CD4-positive, alpha-beta T cell (primary cell): ENCODE results near the gene PPM1G. TPM values are rescaled to one million over a fixed set of nuclear protein-coding genes. Genes with fewer than 3 reads are reported as not detected.

ENCODE experiments used
- ATAC-seq: fragments of 200-7000 bp; cut with Tn5 transposase; one replicate; pipeline ENCODE4 v1.10.0; 2022; ENCODE audit warnings: mild to moderate bottlenecking; ENCODE audit not compliant: poor library complexity
- CTCF ChIA-PET: fragments of 350-600 bp; sonication (Branson Sonifier 250); formaldehyde crosslinking; loops from one replicate; lab custom pipeline; 2021; ENCODE audit warnings: antibody characterized with exemption, inconsistent platforms; lab: Charles Lee
- POLR2A ChIA-PET: fragments of 350-600 bp; sonication (Branson Sonifier 250); formaldehyde crosslinking; loops from one replicate; lab custom pipeline; 2021; ENCODE audit warnings: antibody characterized with exemption, inconsistent platforms; lab: Charles Lee
- DNase-seq, 14 experiments: peaks; one replicate each; pipeline ENCODE4 v3.0.0-alpha.2; 2013 to 2020; ENCODE audit warnings: mixed read lengths in 2 of 14
- H3K27ac ChIP-seq, 2 donors: one replicate each; pipeline versions ENCODE4 v1.5.1 to v1.7.0; 2013; ENCODE audit warnings: low read length in 2 of 2, low read depth in 1 of 2, mild to moderate bottlenecking in 1 of 2
- H3K27me3 ChIP-seq, 2 experiments: 1 replicate in 1 of 2; 2 replicates in 1 of 2; pipeline versions ENCODE4 v1.6.1 to v1.7.0; 2013; ENCODE audit warnings: low read length in 2 of 2, control low read depth in 1 of 2, mild to moderate bottlenecking in 1 of 2, moderate library complexity in 1 of 2; ENCODE audit not compliant: insufficient read depth in 2 of 2, control insufficient read depth in 1 of 2
- H3K36me3 ChIP-seq: one replicate; pipeline ENCODE4 v1.6.1; 2013; ENCODE audit warnings: low read length, control low read depth; ENCODE audit not compliant: insufficient read depth
- H3K4me1 ChIP-seq: one replicate; pipeline ENCODE4 v1.6.1; 2013; ENCODE audit warnings: low read length, control low read depth; ENCODE audit not compliant: insufficient read depth
- H3K4me3 ChIP-seq: one replicate; pipeline ENCODE4 v1.5.1; 2013; ENCODE audit warnings: mild to moderate bottlenecking, low read length, moderate library complexity
- H3K9me3 ChIP-seq, 2 experiments: 1 replicate in 1 of 2; 2 replicates in 1 of 2; pipeline versions ENCODE4 v1.6.1 to v1.7.0; 2013; ENCODE audit warnings: low read length in 2 of 2, mild to moderate bottlenecking in 2 of 2, control low read depth in 1 of 2, moderate library complexity in 1 of 2; ENCODE audit not compliant: control insufficient read depth in 1 of 2, insufficient read depth in 1 of 2
- H3K27ac Mint-ChIP-seq: one replicate; pipeline ENCODE4 v1.8.0; 2020; ENCODE audit warnings: mixed read lengths
- H3K27me3 Mint-ChIP-seq: one replicate; pipeline ENCODE4 v1.8.0; 2021; ENCODE audit warnings: mixed read lengths
- H3K36me3 Mint-ChIP-seq: one replicate; pipeline ENCODE4 v1.8.0; 2021; ENCODE audit warnings: low read depth, mixed read lengths
- H3K4me1 Mint-ChIP-seq: one replicate; pipeline ENCODE4 v1.8.0; 2021; ENCODE audit warnings: low read depth, mixed read lengths
- H3K4me3 Mint-ChIP-seq: one replicate; pipeline ENCODE4 v1.8.0; 2020; ENCODE audit warnings: mild to moderate bottlenecking, mixed read lengths
- H3K9me3 Mint-ChIP-seq: one replicate; pipeline ENCODE4 v1.8.0; 2020; ENCODE audit warnings: mixed read lengths
- intact Hi-C, 2 experiments: fragments of 100-400 bp; cut with DNase I in 1 of 2; cut with micrococcal nuclease in 1 of 2; formaldehyde crosslinking; loops; one replicate each; pipeline versions ENCODE4 v1.15.1 to v1.9.0; 2023 to 2025; cut with DNase I, micrococcal nuclease
- total RNA-seq, 174 experiments: library from RNA in 2 of 174; stranded (reverse) in 2 of 174; gene quantifications; one replicate each; pipeline ENCODE4 v1.2.3 and lab custom pipeline; 2021 to 2026
- TF ChIP-seq, protein P1 (sequence below): fragments of 200-600 bp; IDR thresholded peaks from one replicate; pipeline ENCODE4 v1.8.0; 2022; ENCODE audit warnings: antibody characterized with exemption, mild to moderate bottlenecking

PPM1G gene
- total RNA-seq, 2 experiments from 2014 or later = 30.4 to 31.2 TPM

GRCh38 chr2:27448381-27448780 is 39.0 kb upstream of the PPM1G start:
- H3K9me3 ChIP-seq = no peaks in the 10 kb centered on the region
- no peak for DNase-seq
- peaks cover 4% of the 10 kb centered on the region for H3K4me1 ChIP-seq
- Mint-ChIP-seq H3K36me3 (peaks cover 60% of the 10 kb centered on the region), H3K27ac (no peak overlapping the region), H3K4me3 (no peak overlapping the region), H3K4me1 (peaks cover 14% of the 10 kb centered on the region), H3K27me3 (no peaks in the 10 kb centered on the region), H3K9me3 (no peaks in the 10 kb centered on the region)
- no peak overlapping the region for H3K27ac ChIP-seq
- CTCF ChIA-PET = no interaction called here
- peaks cover 10% of the 10 kb centered on the region for H3K36me3 ChIP-seq
- no peak for ATAC-seq
- intact Hi-C loops = no loop called here
- H3K4me3 ChIP-seq = no peak overlapping the region
- POLR2A ChIA-PET = interaction anchor here (0.9 kb wide), 1 partner anchor 10 kb away, joined by 3 read pairs; no protein-coding TSS in a partner anchor
- H3K27me3 ChIP-seq = no peaks in the 10 kb centered on the region
- TF ChIP-seq, protein P1, sequence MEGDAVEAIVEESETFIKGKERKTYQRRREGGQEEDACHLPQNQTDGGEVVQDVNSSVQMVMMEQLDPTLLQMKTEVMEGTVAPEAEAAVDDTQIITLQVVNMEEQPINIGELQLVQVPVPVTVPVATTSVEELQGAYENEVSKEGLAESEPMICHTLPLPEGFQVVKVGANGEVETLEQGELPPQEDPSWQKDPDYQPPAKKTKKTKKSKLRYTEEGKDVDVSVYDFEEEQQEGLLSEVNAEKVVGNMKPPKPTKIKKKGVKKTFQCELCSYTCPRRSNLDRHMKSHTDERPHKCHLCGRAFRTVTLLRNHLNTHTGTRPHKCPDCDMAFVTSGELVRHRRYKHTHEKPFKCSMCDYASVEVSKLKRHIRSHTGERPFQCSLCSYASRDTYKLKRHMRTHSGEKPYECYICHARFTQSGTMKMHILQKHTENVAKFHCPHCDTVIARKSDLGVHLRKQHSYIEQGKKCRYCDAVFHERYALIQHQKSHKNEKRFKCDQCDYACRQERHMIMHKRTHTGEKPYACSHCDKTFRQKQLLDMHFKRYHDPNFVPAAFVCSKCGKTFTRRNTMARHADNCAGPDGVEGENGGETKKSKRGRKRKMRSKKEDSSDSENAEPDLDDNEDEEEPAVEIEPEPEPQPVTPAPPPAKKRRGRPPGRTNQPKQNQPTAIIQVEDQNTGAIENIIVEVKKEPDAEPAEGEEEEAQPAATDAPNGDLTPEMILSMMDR = no peak

DNA sequence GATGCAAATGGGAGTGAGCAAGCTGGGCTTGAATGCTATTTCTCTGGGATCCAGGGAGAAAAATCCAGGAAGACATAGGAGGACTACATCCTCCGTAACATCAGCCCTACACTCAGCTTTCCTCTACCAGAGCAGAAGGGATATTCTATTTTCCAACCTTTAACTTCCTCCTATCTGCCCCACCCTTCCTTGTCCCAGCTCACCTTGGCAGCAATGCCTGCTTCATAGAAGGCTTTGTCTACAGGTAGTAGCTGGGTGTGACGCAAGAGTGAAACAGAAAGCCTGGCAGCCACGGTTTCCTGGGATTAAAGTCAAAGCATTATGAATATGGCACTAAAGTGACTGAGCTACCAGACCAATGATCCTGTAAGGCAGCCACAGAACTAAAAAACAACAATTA is 36.7 kb upstream of the PPM1G start:
- DNase-seq (no peak), ATAC-seq (no peak)
- H3K4me3 ChIP-seq = no peak overlapping the region
- Mint-ChIP-seq H3K4me1 (peaks cover 20% of the 10 kb centered on the region), H3K36me3 (peaks cover 60% of the 10 kb centered on the region), H3K27ac (peak overlapping the region; percentile 39), H3K4me3 (no peak overlapping the region), H3K27me3 (no peaks in the 10 kb centered on the region), H3K9me3 (no peaks in the 10 kb centered on the region)
- H3K9me3 ChIP-seq = no peaks in the 10 kb centered on the region
- H3K4me1 ChIP-seq = peaks cover 8% of the 10 kb centered on the region
- H3K27ac ChIP-seq = no peak overlapping the region
- CTCF ChIA-PET = interaction anchor here (1.2 kb wide), 1 partner anchor 16 kb away, joined by 3 read pairs; no protein-coding TSS in a partner anchor
- TF ChIP-seq, protein P1 = no peak
- no peaks in the 10 kb centered on the region for H3K27me3 ChIP-seq
- intact Hi-C loops = no loop called here
- POLR2A ChIA-PET = interaction anchor here (0.8 to 2.7 kb wide), 2 partner anchors 17 to 36 kb away, joined by 4 to 11 read pairs; partner anchors contain the start of gene NRBP1
- H3K36me3 ChIP-seq = peaks cover 14% of the 10 kb centered on the region

DNA sequence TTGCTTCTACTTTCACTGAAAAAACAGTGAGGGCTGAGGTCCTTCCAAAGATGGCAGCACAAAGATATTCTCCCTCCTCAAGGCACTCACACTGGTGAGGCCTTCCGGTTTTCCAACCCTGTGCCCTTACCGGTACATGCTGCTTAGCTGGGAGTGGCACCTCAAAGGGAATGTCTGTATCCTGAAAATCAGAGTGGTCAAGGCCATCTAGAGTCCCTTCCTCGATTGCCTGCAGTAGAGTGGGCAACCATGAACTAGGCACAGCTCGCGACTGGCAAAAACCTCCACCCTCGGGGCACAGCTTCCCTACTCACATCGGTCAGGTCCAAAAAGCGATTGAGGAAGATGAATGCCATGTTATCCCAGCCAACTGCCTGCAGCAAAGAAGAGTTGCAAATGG is 36.2 kb upstream of the PPM1G start:
- Mint-ChIP-seq H3K9me3 (no peaks in the 10 kb centered on the region), H3K36me3 (peaks cover 63% of the 10 kb centered on the region), H3K27me3 (no peaks in the 10 kb centered on the region), H3K27ac (peak overlapping the region; percentile 39), H3K4me1 (peaks cover 20% of the 10 kb centered on the region), H3K4me3 (no peak overlapping the region)
- intact Hi-C loops = no loop called here
- TF ChIP-seq, protein P1 = no peak
- ChIA-PET POLR2A (interaction anchor here (0.8 to 2.7 kb wide), 2 partner anchors 17 to 36 kb away, joined by 4 to 11 read pairs; partner anchors contain the start of gene NRBP1), CTCF (interaction anchor here (1.2 kb wide), 1 partner anchor 16 kb away, joined by 3 read pairs; no protein-coding TSS in a partner anchor)
- H3K27ac ChIP-seq = no peak overlapping the region
- H3K4me3 ChIP-seq = no peak overlapping the region
- DNase-seq (no peak), ATAC-seq (no peak)
- peaks cover 8% of the 10 kb centered on the region for H3K4me1 ChIP-seq
- no peaks in the 10 kb centered on the region for H3K9me3 ChIP-seq
- H3K27me3 ChIP-seq = no peaks in the 10 kb centered on the region
- H3K36me3 ChIP-seq = peaks cover 19% of the 10 kb centered on the region
